GM19468 (cell line): ENCODE results near the gene PRR5L.

Experiments
- ATAC-seq: cut with Tn5 transposase; IDR thresholded peaks from one replicate; pipeline ENCODE4 v1.9.1; 2021; ENCODE audit warnings: mild to moderate bottlenecking, moderate library complexity, moderate number of reproducible peaks; ENCODE audit not compliant: unreplicated experiment; ENCODE audit errors: extremely low read depth

The PRR5L gene

DNA sequence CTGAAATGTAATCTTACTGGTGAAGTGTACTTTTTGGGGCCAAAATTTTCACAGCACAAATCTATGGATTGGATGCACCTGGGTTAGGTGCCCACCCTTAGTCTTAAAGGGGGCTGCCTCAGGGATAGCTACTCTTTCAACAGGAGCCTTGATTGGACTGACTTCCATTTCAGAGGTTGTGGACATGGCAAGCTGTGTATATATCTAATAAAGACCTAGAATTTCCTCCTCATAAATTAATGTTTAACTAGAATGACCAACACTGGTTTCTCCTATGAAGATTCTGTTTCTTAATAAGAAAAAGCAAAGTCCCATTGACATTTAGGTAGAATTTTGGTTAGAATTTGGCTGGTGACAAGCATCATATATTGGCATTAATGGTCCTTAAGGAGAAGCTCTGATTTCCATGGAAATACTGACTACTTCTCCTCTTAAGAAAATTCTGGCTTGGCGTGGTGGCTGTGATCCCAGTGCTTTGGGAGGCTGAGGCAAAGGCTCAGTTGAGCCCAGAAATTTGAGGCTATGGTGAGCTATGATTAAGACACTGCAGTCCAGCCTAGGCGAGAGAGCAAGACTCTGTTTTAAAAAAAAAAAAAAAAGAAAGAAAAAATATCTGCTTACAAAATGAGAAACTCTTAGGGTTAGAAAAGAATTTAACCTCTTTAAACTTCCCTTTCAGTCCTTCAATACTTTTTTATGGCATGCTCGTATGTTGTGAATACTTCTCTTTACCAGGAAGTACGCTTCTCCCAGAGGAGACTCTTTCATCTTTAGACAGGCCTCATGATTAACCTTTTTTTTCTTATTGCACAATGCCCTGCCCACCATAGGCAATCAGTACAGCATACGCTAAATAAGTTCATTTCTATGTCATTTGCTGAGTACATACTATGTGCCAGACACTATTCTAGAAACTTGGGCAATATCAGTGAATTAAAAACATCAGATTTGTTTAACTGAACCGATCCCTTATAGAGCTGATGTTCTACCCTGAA is 77.2 kb downstream of the PRR5L start:
- no peak for ATAC-seq

DNA sequence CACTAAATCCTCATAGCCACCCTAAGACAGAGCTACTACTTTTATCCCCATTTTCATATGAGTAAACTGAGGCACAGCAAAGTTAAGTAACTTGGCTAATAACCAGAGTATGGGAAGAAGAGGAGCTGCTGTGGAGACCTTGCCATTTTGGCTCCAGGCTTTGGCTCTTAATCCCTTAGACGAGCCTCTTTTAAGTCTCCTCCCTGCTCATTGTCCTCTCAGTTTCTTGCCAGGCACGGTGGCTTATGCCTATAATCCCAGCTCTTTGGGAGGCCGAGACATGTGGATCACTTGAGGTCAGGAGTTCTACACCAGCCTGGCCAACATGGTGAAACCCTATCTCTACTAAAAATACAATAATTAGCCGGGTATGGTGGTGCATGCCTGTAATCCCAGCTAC is 78.6 kb downstream of the PRR5L start:
- ATAC-seq, result no peak

DNA sequence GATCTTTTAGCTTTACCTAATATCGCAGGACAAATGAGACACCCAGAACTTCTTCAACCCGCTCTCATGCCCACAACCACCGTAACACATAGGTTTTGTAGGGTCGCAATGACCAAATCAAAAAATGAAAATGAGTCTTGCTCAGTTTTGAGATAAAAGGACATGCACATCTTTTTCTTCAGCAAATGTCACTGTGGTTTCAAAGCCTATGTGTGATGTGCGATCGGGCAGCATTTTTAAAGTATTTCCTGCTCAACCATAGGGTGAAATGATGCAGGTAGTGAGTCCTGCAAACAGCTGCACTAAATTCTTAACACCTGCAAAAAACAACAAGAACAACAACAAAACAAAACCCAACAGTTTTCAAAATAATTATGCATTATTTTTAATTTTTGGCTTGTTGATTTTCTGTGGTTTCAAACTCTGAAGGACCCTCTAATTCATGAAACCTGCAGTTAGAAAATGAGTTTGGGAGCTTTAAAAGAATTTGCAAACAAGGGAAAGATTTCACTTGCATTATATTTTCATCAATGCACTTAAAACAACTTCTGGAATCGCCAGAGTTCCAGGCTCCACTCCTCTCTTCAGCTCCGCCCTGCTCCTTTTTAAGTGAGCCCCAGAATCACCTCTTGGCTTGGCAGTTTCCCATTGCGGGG is 79.4 kb downstream of the PRR5L start:
- no peak for ATAC-seq

- ATAC-seq, result no peak
Observed at GRCh38 chr11:36376009-36376887, 80.2 kb downstream of the PRR5L start.

- ATAC-seq, result no peak
Observed at GRCh38 chr11:36376888-36377758, 81.0 kb downstream of the PRR5L start.

DNA sequence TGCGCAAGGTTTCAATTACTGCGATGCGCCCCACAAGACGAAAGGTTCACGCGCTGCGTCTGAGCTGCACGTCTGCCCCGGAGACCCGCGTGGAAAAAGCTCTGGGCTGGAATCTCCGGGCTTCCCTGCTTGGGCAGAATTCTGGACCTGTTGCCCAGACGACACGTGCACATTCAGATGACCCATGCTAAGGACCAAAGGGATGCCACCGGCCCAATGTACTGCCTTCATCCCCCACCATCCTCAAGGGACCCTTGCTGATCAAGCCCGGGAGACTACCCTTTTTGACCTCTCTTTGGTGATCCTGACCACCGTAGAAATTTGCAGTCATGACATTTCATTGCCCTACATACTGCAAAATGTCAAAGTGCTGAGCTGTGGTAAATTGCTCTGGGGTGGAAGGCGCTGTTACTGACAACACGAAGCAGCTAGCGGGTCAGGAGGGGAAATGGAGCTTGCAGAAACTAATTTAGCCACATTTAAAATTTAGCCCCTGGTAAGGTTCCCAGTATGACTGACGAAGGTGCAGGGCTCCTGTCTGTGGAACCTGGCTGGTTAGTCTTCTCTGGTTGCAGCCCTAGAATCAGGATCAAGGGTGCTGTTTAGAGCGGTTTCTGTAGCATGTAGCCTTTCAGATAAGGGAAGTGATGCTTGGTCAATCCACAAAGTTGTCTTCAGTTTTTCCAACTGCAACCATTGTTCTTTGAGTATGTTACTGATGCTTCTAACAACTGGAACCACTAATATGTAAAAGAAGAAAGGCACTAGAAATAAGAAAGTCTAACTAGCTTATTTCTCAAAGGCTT is 81.9 kb downstream of the PRR5L start:
- ATAC-seq, result no peak

GRCh38 chr11:36379653-36380052 is 83.6 kb downstream of the PRR5L start:
- ATAC-seq, result no peak

DNA sequence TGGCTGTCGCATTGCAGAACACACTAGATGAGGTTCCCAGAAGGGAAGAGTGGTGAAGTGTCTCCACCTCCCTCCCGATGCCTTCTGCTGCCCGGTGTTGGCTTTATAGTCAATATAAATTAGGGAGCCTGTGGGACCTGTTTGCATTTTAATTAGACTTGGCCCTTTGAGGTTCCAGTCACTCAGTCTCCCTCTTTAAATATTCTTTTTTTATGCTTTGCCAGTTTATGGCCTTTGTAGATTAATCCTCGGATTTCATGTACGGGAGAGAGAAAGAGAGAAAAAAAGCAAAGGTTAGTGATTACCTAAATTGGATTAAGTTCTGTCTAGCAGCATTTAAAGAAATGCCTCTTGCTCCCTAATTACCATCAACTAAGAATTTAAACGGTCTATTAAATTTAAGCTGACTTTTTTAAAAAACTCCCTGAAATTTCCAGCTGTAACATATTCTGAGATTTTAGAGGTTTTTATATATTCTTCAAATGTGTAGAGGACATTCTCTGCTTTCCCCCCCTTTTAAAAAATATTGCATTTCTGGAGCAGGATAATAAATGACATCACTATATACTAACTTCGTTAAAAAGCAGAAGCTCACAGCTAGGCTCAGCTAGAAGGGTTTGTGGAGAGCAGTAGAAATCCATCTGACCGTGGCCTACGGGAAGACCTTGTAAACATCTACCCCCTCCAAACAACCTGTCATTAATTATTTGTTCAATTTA is 84.4 kb downstream of the PRR5L start:
- no peak for ATAC-seq

DNA sequence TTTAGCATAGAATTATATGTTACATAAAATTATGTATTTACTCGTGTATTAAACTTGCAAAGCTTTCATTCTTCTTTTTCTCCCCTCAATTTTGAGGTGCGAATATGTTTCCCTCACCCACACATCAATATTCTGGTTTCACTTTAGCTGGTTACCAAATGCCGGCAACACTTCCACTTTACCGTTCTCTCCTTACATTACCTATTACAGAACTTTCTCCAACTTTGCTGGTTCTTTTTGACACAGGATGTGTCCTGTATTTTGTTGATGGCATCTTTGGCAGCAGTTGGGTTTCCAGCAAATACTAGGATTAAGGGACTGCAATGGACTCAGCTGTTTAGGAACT is 84.9 kb downstream of the PRR5L start:
- ATAC-seq, result no peak

GRCh38 chr11:36383195-36383594 is 87.1 kb downstream of the PRR5L start:
- no peak for ATAC-seq

- ATAC-seq, result no peak
Observed at GRCh38 chr11:36385121-36385970, 89.3 kb downstream of the PRR5L start.

DNA sequence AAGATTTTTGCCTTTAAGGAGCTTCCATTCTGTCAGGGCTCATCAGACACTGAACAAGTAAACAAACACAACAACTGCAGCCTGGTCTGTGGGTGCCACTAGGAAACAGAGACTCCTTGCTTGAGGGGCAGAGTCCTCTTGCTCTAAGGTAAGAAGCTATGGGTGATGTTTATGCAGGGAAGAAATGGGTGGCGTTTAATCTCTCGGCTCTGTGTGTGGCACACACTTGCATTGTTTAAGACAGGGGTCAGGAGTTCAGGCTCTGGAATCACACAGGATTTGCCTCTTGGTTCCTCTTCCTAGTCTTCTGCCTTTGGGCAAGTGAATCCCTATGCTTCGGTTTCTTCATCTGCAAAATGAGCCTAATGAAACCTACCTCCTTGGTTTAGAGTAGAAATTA is 90.3 kb downstream of the PRR5L start:
- ATAC-seq, result no peak

DNA sequence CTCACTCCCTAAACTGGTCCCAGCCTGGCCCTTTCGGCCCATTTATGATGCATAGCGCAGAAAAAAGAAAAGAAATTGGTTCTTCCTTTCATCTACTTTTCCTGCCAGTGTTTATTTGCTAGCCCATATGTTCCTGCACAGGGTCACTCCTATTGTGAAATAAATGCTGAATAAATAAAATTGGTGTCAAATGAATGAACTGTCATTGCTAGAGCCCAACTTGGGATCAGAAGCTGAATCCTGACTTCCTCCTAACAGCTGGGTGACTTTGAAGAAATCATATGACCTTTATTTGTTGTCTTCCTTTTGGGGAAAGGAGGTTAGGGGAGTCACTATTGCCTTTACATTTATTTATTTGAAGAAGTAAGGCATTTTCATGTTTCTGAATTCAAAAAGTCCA is 92.0 kb downstream of the PRR5L start:
- no peak for ATAC-seq

- no peak for ATAC-seq
Observed at GRCh38 chr11:36388951-36389350, 92.9 kb downstream of the PRR5L start.

DNA sequence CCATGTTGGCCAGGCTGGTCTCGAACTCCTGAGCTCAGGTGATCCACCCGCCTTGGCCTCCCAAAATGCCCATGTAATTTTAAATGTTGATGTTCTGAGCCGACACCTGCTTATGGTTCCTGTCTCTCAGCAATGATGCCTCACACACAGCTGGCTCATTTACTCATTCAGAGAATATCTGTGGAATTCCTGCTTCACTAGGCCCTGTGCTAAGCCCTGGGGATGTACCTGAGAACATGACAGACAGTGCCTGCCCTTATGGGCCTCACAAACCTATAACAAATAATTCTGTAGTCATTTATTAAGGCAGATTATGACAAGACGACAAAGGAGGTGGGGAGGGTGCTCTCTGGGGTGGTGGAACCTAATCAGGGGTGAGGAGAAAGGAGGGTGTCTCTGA is 93.7 kb downstream of the PRR5L start:
- ATAC-seq, result no peak

- ATAC-seq, result no peak
Observed at GRCh38 chr11:36390963-36391471, 94.9 kb downstream of the PRR5L start.

DNA sequence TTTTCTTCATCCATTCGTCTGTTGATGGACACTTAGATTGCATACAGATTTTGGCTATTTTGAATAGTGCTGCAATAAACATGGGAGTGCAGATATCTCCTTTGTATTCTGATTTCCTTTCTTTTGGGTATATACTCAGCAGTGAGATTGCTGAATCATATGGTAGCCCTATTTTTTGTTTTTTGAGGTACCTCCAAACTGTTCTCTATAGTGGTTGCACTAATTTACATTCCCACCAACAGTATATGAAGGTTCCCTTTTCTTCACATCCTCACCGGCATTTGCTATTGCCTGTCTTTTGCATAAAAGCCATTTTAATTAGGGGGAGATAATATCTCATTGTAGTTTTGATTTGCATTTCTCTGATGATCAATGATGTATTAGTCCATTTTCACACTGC is 96.1 kb downstream of the PRR5L start:
- ATAC-seq, result no peak
